Activated CD4-positive, alpha-beta T cell treated with anti-CD3 and anti-CD28 coated beads, Interleukin-2, amount 10 ng/mL, durations not matched to agents 7 days and 5 days (primary cell): ENCODE measurements around the gene PCDHA6. TPM values are rescaled to one million over a fixed set of nuclear protein-coding genes. Genes with fewer than 3 reads are reported as not detected.
"Not testable (repeated sequence)": the region's sequence is repeated elsewhere in the genome, so short reads cannot be mapped to it uniquely, and the experiment has no call there.

ENCODE experiments used
- CTCF ChIA-PET: fragments of 350-600 bp; sonication (Branson Sonifier 250); formaldehyde crosslinking; loops from one replicate; lab custom pipeline; 2021; ENCODE audit warnings: antibody characterized with exemption; lab: Charles Lee
- POLR2A ChIA-PET: fragments of 350-600 bp; sonication (Branson Sonifier 250); formaldehyde crosslinking; loops from one replicate; lab custom pipeline; 2021; ENCODE audit warnings: antibody characterized with exemption; lab: Charles Lee
- DNase-seq: peaks from one replicate; pipeline ENCODE4 v3.0.0-alpha.2; 2020
- H3K27ac Mint-ChIP-seq: one replicate; pipeline ENCODE4 v1.8.0; 2021; ENCODE audit warnings: mild to moderate bottlenecking, moderate library complexity, mixed read lengths
- H3K27me3 Mint-ChIP-seq: one replicate; pipeline ENCODE4 v1.8.0; 2021; ENCODE audit warnings: mixed read lengths
- H3K36me3 Mint-ChIP-seq: one replicate; pipeline ENCODE4 v1.8.0; 2021; ENCODE audit warnings: low read depth, mixed read lengths
- H3K4me1 Mint-ChIP-seq: one replicate; pipeline ENCODE4 v1.8.0; 2021; ENCODE audit warnings: mixed read lengths
- H3K4me3 Mint-ChIP-seq: one replicate; pipeline ENCODE4 v1.8.0; 2021; ENCODE audit warnings: mild to moderate bottlenecking, moderate library complexity, mixed read lengths
- H3K9me3 Mint-ChIP-seq: one replicate; pipeline ENCODE4 v1.8.0; 2021; ENCODE audit warnings: mixed read lengths
- total RNA-seq, 2 experiments: library from RNA; stranded (reverse); gene quantifications; one replicate each; pipeline ENCODE4 v1.2.3, GENCODE V29; 2021

The PCDHA6 gene
- total RNA-seq, 2 experiments from 2014 or later = not detected

- ChIA-PET POLR2A (no interaction called here), CTCF (interaction anchor here (0.8 kb wide), 1 partner anchor 518 kb away, joined by 3 read pairs; no protein-coding TSS in a partner anchor)
- Mint-ChIP-seq H3K4me3 (no peak overlapping the region), H3K27me3 (peaks cover 1% of the 10 kb centered on the region), H3K36me3 (no peaks in the 10 kb centered on the region), H3K9me3 (peaks cover 23% of the 10 kb centered on the region), H3K27ac (peak overlapping the region; percentile 50), H3K4me1 (no peaks in the 10 kb centered on the region)
- DNase-seq = no peak
Measured at GRCh38 chr5:140801494-140801841, 26.3 kb upstream of the PCDHA6 start.

GRCh38 chr5:140802381-140802780, 25.4 kb upstream of the PCDHA6 start:
- H3K36me3 Mint-ChIP-seq, H3K27ac Mint-ChIP-seq, POLR2A ChIA-PET, DNase-seq, H3K4me1 Mint-ChIP-seq, H3K4me3 Mint-ChIP-seq, H3K27me3 Mint-ChIP-seq: not testable (repeated sequence)
- CTCF ChIA-PET = interaction anchor here (0.8 kb wide), 1 partner anchor 517 kb away, joined by 3 read pairs; no protein-coding TSS in a partner anchor
- peaks cover 25% of the 10 kb centered on the region for H3K9me3 Mint-ChIP-seq

GRCh38 chr5:140802781-140803271, 24.9 kb upstream of the PCDHA6 start:
- Mint-ChIP-seq H3K27ac (no peak overlapping the region), H3K4me3 (no peak overlapping the region), H3K9me3 (peaks cover 27% of the 10 kb centered on the region), H3K27me3 (peaks cover 3% of the 10 kb centered on the region), H3K4me1 (no peaks in the 10 kb centered on the region), H3K36me3 (no peaks in the 10 kb centered on the region)
- ChIA-PET CTCF (no interaction called here), POLR2A (no interaction called here)
- DNase-seq = no peak

DNA sequence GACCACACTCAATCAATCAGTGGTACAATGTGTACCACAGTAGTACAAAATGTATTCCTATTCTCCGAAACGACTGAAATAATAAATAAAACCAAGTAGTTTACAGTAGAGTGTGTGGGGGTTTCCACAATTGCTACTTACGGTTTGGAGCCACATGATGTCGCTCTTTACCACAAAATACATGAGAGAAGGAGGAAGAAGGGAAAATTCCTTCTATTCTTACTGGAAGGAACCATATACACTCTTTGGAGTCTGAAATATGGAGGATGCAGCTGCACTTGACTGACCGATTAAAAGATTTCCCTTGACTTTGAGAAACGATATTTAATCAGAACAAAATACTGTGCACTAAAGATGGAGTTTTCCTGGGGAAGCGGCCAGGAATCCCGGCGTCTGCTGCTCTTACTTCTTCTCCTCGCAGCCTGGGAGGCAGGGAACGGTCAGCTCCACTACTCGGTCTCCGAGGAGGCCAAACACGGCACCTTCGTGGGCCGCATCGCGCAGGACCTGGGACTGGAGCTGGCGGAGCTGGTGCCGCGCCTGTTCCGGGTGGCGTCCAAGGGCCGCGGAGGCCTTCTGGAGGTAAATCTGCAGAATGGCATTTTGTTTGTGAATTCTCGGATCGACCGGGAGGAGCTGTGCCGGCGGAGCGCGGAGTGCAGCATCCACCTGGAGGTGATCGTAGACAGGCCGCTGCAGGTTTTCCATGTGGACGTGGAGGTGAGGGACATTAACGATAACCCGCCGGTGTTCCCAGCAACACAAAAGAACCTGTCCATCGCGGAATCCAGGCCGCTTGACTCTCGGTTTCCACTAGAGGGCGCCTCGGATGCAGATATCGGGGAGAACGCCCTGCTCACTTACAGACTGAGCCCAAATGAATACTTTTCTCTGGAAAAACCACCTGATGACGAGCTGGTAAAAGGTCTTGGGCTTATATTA, 20.7 kb upstream of the PCDHA6 start, which contains the start of gene PCDHA4:
PCDHA4 (plus strand) TSS at position 235 of the 942 bp plus-strand sequence.
- ChIA-PET CTCF (interaction anchor here (1.0 to 2.6 kb wide), 2 partner anchors 12 to 14 kb away, joined by 3 to 7 read pairs; partner anchors contain the start of gene PCDHA5), POLR2A (no interaction called here)
- no peak within 1 kb of the TSS for H3K27ac Mint-ChIP-seq
- DNase-seq = peak; percentile 20
- no peaks in the 10 kb centered on the region for H3K4me1 Mint-ChIP-seq
- no peaks in the 10 kb centered on the region for H3K36me3 Mint-ChIP-seq
- H3K4me3 Mint-ChIP-seq = no peak within 1 kb of the TSS
- peaks cover 2% of the 10 kb centered on the region for H3K27me3 Mint-ChIP-seq
- peaks cover 25% of the 10 kb centered on the region for H3K9me3 Mint-ChIP-seq

DNA sequence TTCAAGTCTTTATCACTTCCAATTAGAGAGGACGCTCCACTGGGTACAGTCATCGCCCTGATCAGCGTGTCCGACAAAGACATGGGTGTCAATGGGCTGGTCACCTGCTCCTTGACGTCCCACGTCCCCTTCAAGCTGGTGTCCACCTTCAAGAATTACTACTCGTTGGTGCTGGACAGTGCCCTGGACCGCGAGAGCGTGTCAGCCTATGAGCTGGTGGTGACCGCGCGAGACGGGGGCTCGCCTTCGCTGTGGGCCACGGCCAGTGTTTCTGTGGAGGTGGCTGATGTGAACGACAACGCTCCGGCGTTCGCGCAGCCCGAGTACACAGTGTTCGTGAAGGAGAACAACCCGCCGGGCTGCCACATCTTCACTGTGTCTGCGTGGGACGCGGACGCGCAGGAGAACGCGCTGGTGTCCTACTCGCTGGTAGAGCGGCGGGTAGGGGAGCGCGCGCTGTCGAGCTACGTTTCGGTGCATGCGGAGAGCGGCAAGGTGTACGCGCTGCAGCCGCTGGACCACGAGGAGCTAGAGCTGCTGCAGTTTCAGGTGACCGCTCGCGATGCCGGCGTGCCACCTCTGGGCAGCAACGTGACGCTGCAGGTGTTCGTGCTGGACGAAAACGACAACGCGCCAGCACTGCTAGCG, 19.4 kb upstream of the PCDHA6 start:
- not testable (repeated sequence) for H3K4me1 Mint-ChIP-seq

DNA sequence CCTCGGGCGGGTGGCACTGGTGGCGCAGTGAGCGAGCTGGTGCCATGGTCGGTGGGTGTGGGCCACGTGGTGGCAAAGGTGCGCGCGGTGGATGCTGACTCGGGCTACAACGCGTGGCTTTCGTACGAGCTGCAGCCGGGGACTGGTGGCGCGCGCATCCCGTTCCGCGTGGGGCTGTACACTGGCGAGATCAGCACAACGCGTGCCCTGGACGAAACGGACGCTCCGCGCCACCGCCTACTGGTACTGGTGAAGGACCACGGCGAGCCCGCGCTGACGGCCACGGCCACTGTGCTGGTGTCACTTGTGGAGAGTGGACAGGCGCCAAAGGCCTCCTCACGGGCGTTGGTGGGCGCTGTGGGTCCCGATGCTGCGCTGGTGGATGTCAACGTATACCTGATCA, 18.9 kb upstream of the PCDHA6 start:
- Mint-ChIP-seq H3K9me3 (peaks cover 23% of the 10 kb centered on the region), H3K36me3 (no peaks in the 10 kb centered on the region), H3K4me1 (no peaks in the 10 kb centered on the region), H3K4me3 (no peak overlapping the region), H3K27me3 (peaks cover 2% of the 10 kb centered on the region), H3K27ac (no peak overlapping the region)
- POLR2A ChIA-PET = no interaction called here
- no peak for DNase-seq
- CTCF ChIA-PET = interaction anchor here (2.6 kb wide), 1 partner anchor 12 kb away, joined by 7 read pairs; the partner anchor contains the start of gene PCDHA5

More for the DNA sequence above, 19.4 kb upstream of the PCDHA6 start:
- H3K36me3 Mint-ChIP-seq, H3K4me3 Mint-ChIP-seq, DNase-seq, POLR2A ChIA-PET, H3K27me3 Mint-ChIP-seq, H3K27ac Mint-ChIP-seq: not testable (repeated sequence)
- CTCF ChIA-PET = interaction anchor here (2.6 kb wide), 1 partner anchor 12 kb away, joined by 7 read pairs; the partner anchor contains the start of gene PCDHA5
- H3K9me3 Mint-ChIP-seq = peaks cover 27% of the 10 kb centered on the region

DNA sequence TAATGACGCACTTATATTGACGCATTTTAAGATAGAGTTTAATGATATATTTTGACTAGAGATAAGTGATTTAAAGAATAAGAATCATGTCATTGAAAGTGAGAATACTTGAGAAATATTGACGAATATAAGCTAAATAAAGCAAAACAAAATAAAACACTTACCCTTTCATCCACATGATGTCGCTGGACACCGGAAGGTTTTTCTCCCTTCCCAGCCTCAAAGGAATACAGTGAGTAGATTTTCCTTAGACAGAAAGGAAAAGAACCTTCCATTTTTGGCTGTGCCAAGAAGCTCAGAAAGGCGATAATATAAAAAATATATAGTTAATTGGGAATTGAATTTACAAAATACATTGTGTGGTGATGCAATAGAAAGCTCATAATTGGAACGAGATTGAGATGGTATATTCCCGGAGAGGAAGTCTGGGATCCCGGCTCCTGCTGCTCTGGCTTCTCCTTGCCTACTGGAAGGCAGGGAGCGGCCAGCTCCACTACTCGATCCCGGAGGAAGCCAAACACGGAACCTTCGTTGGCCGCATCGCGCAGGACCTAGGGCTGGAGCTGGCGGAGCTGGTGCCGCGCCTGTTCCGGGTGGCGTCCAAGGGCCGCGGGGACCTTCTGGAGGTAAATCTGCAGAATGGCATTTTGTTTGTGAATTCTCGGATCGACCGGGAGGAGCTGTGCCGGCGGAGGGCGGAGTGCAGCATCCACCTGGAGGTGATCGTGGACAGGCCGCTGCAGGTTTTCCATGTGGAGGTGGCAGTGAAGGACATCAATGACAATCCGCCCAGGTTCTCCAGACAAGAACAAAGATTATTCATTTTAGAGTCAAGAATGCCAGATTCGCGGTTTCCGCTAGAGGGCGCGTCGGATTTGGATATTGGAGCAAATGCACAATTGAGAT, 6.1 kb upstream of the PCDHA6 start, which contains the start of gene PCDHA5:
PCDHA5 (plus strand) TSS at position 239 of the 906 bp plus-strand sequence.
- CTCF ChIA-PET = interaction anchor here (2.2 kb wide), 1 partner anchor 14 kb away, joined by 7 read pairs; the partner anchor contains the start of gene PCDHA4
- no peak within 1 kb of the TSS for H3K27ac Mint-ChIP-seq
- POLR2A ChIA-PET = no interaction called here
- H3K9me3 Mint-ChIP-seq = peaks cover 8% of the 10 kb centered on the region
- H3K4me3 Mint-ChIP-seq = no peak within 1 kb of the TSS
- H3K27me3 Mint-ChIP-seq = no peaks in the 10 kb centered on the region
- H3K4me1 Mint-ChIP-seq = no peaks in the 10 kb centered on the region
- H3K36me3 Mint-ChIP-seq = no peaks in the 10 kb centered on the region
- DNase-seq = peak; percentile 24

GRCh38 chr5:140822281-140822629, 5.5 kb upstream of the PCDHA6 start:
- CTCF ChIA-PET = no interaction called here

GRCh38 chr5:140822969-140823368, 4.8 kb upstream of the PCDHA6 start:
- H3K36me3 Mint-ChIP-seq, DNase-seq, CTCF ChIA-PET, H3K4me1 Mint-ChIP-seq, H3K27me3 Mint-ChIP-seq, POLR2A ChIA-PET, H3K27ac Mint-ChIP-seq, H3K4me3 Mint-ChIP-seq: not testable (repeated sequence)
- peaks cover 13% of the 10 kb centered on the region for H3K9me3 Mint-ChIP-seq

More at GRCh38 chr5:140822281-140822629, 5.5 kb upstream of the PCDHA6 start:
- no peak overlapping the region for H3K4me3 Mint-ChIP-seq
- peaks cover 2% of the 10 kb centered on the region for H3K27me3 Mint-ChIP-seq
- no peak for DNase-seq
- peaks cover 13% of the 10 kb centered on the region for H3K9me3 Mint-ChIP-seq
- no peaks in the 10 kb centered on the region for H3K4me1 Mint-ChIP-seq
- H3K36me3 Mint-ChIP-seq = no peaks in the 10 kb centered on the region
- H3K27ac Mint-ChIP-seq = no peak overlapping the region
- POLR2A ChIA-PET = no interaction called here

DNA sequence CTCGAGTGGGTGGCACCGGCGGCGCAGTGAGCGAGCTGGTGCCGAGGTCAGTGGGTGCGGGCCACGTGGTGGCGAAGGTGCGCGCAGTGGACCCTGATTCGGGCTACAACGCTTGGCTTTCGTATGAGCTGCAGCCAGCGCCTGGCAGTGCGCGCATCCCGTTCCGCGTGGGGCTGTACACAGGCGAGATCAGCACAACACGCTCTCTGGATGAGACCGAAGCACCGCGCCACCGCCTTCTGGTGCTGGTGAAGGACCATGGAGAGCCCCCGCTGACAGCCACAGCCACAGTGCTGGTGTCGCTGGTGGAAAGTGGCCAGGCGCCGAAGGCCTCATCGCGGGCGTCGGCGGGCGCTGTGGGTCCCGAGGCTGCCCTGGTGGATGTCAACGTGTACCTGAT, 4.3 kb upstream of the PCDHA6 start:
- Mint-ChIP-seq H3K4me1 (no peaks in the 10 kb centered on the region), H3K36me3 (no peaks in the 10 kb centered on the region), H3K9me3 (peaks cover 15% of the 10 kb centered on the region), H3K27me3 (peaks cover 2% of the 10 kb centered on the region), H3K4me3 (no peak overlapping the region), H3K27ac (no peak overlapping the region)
- POLR2A ChIA-PET = no interaction called here
- DNase-seq = no peak
- CTCF ChIA-PET = no interaction called here

DNA sequence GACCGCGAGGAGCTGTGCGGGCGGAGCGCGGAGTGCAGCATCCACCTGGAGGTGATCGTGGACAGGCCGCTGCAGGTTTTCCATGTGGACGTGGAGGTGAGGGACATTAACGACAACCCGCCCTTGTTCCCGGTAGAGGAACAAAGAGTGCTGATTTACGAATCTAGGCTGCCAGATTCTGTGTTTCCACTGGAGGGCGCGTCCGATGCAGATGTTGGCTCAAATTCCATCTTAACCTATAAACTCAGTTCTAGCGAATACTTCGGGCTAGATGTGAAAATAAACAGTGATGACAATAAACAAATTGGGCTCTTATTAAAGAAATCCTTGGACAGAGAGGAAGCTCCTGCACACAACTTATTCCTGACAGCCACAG, 590 bp downstream of the PCDHA6 start:
- Mint-ChIP-seq H3K4me1 (no peaks in the 10 kb centered on the region), H3K27me3 (peaks cover 2% of the 10 kb centered on the region), H3K36me3 (no peaks in the 10 kb centered on the region), H3K9me3 (peaks cover 14% of the 10 kb centered on the region), H3K4me3 (no peak overlapping the region), H3K27ac (no peak overlapping the region)
- ChIA-PET POLR2A (no interaction called here), CTCF (interaction anchor here (1.5 kb wide), 1 partner anchor 13 kb away, joined by 4 read pairs; no protein-coding TSS in a partner anchor)
- DNase-seq = no peak
